GM21619 (cell line): ENCODE data around the gene SCN7A.
"Not testable (repeated sequence)": the region's sequence is repeated elsewhere in the genome, so short reads cannot be mapped to it uniquely, and the experiment has no call there.

Experiments
- ATAC-seq: cut with Tn5 transposase; IDR thresholded peaks from one replicate; pipeline ENCODE4 v1.9.1; 2021; ENCODE audit not compliant: unreplicated experiment

Gene SCN7A

GRCh38 chr2:166360906-166361305 lies 133.1 kb downstream of the SCN7A start:
- ATAC-seq = no peak

DNA sequence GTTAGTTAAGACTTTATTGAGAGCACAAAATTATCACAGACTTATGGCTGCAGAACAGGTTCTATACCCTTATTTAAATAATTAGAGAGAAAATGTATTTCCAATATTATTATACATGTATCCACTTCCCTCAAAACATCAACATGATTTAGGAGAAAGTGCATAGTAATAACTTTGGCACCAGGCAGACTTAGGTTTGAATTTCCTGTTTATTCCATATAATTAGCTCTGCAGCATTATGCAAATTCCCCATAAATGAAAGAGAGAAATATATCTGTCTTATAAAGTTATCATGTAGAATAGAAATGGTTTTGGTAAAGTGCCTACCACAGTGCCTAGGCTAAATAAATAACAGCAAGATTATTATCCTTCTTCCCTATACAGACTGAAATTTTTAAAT lies 133.6 kb downstream of the SCN7A start:
- no peak for ATAC-seq

- ATAC-seq = not testable (repeated sequence)
Measured at GRCh38 chr2:166357950-166358321, 136.1 kb downstream of the SCN7A start.

GRCh38 chr2:166357068-166357949 lies 136.7 kb downstream of the SCN7A start:
- ATAC-seq = no peak
